ENCODE results near the gene EDC4. TPM values are rescaled to one million over a fixed set of nuclear protein-coding genes. Genes with fewer than 3 reads are reported as not detected.

EDC4 gene
- total RNA-seq, 1 donor from 2014 or later = 75.4 TPM

DNA sequence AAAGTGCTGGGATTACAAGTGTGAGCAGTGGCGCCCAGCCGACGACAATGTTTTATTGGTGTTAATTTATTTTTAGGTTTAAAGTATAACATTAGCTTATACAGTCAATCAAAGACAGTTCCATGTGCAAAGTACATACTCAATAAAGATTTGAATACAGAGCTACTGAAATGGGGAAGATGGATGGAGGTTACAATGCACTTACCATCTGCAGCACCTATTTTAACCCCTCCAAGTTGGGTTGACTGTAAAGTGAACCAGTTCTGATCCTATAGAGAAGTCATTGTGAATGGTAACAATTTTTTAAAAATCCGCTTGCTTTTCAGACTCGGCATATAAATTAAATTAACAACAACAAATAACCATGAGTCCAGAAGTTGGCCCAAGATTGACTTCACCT is 19.5 kb downstream of the EDC4 start:
- peak overlapping the region; percentile 88 for H3K27ac Mint-ChIP-seq (ENCODE audit: unreplicated experiment)
- H3K36me3 Mint-ChIP-seq (ENCODE audit: unreplicated experiment) = peaks cover 2% of the 10 kb centered on the region
- peaks cover 31% of the 10 kb centered on the region for H3K4me1 Mint-ChIP-seq (ENCODE audit: unreplicated experiment)
- H3K9me3 Mint-ChIP-seq (ENCODE audit: unreplicated experiment) = no peaks in the 10 kb centered on the region
- H3K27me3 Mint-ChIP-seq (ENCODE audit: unreplicated experiment) = no peaks in the 10 kb centered on the region
- TF ChIP-seq CTCF (IDR thresholded peaks at IDR 0.05) = no peak
- DNase-seq (ENCODE audit: extremely low spot score, unreplicated experiment) = no peak
- peak overlapping the region; percentile 81 for H3K4me3 Mint-ChIP-seq (ENCODE audit: unreplicated experiment)

DNA sequence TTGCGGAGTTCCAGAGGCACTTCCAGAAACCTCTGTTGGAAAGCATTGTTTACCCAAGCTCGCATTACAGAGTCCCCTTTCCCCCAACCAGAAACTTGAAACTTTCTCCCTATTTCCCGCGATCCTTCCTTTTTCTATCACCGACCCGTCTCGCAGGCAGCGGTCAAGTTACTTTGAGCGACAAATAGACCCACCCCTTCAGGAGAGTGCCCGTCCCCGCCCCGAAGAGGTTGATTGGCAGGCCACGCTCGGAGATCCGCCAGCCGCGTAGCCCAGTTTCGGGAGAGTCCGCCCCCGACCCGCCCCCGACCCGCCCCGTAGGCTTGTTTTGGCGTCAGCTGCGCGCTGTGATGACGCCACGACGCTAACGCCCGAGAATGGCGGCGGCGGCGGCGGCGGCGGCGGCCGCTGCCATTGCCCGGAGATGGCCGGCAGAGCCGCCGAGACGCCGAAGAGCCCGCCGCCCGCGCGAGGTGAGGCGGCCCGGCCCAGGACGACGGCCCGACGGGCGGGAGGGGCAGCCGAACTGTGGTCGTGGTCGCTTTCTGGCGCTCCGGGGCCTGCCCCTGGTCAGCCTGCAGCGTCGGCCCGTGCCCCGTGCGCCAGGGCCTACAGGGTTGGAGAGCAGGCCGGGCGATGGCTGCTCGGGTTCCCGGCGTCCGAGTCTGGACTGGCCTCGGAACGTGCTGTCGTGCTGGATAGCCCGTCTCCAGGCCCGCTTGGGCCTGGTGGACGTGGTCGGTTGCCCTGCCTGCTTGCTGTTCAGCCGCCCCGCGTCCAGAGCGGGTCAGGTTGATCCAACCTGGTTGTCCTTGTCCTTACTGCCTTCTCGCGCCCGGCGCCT is 20.3 kb downstream of the EDC4 start, which contains the start of gene PSKH1:
Gene PSKH1 (plus strand): TSS at position 356 of the 844 bp plus-strand sequence. CDS start 15,496 bp downstream, outside the sequence.
- peaks cover 33% of the 10 kb centered on the region for H3K4me1 Mint-ChIP-seq (ENCODE audit: unreplicated experiment)
- no peaks in the 10 kb centered on the region for H3K9me3 Mint-ChIP-seq (ENCODE audit: unreplicated experiment)
- peak within 1 kb of the TSS; percentile 91 for H3K4me3 Mint-ChIP-seq (ENCODE audit: unreplicated experiment)
- TF ChIP-seq CTCF (IDR thresholded peaks at IDR 0.05) = no peak
- peak; percentile 98 for DNase-seq (ENCODE audit: extremely low spot score, unreplicated experiment)
- H3K27me3 Mint-ChIP-seq (ENCODE audit: unreplicated experiment) = no peaks in the 10 kb centered on the region
- H3K36me3 Mint-ChIP-seq (ENCODE audit: unreplicated experiment) = no peaks in the 10 kb centered on the region
- peak within 1 kb of the TSS; percentile 90 for H3K27ac Mint-ChIP-seq (ENCODE audit: unreplicated experiment)

GRCh38 chr16:67893743-67894399 is 21.0 kb downstream of the EDC4 start:
- H3K27me3 Mint-ChIP-seq (ENCODE audit: unreplicated experiment) = no peaks in the 10 kb centered on the region
- peaks cover 33% of the 10 kb centered on the region for H3K4me1 Mint-ChIP-seq (ENCODE audit: unreplicated experiment)
- H3K27ac Mint-ChIP-seq (ENCODE audit: unreplicated experiment) = peak overlapping the region; percentile 90
- H3K36me3 Mint-ChIP-seq (ENCODE audit: unreplicated experiment) = no peaks in the 10 kb centered on the region
- peak overlapping the region; percentile 91 for H3K4me3 Mint-ChIP-seq (ENCODE audit: unreplicated experiment)
- TF ChIP-seq CTCF (IDR thresholded peaks at IDR 0.05) = no peak
- no peaks in the 10 kb centered on the region for H3K9me3 Mint-ChIP-seq (ENCODE audit: unreplicated experiment)
- no peak for DNase-seq (ENCODE audit: extremely low spot score, unreplicated experiment)

DNA sequence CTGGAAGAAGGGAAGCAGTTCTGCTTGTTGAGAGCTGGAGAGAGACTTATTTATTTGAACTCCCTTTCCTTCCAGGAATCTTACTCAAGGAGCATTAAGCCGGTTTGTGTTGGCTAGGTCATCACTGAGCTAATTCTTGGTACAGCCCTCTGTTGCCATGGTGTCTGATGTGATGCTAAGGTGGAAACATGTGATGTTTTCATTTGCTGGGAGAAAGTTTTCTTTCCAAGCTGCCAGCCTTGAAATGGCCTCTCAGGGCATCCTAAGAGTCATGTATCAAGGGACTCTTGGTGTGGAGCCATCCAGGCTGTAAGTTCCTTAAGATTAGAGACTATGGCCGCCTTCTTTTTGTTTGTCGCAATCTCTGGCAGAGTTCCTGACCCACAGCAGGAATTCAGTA is 24.4 kb downstream of the EDC4 start:
- H3K36me3 Mint-ChIP-seq (ENCODE audit: unreplicated experiment) = no peaks in the 10 kb centered on the region
- no peak for DNase-seq (ENCODE audit: extremely low spot score, unreplicated experiment)
- peaks cover 32% of the 10 kb centered on the region for H3K4me1 Mint-ChIP-seq (ENCODE audit: unreplicated experiment)
- H3K27ac Mint-ChIP-seq (ENCODE audit: unreplicated experiment) = peak overlapping the region; percentile 61
- no peaks in the 10 kb centered on the region for H3K9me3 Mint-ChIP-seq (ENCODE audit: unreplicated experiment)
- no peak for TF ChIP-seq CTCF (IDR thresholded peaks at IDR 0.05)
- no peak overlapping the region for H3K4me3 Mint-ChIP-seq (ENCODE audit: unreplicated experiment)
- H3K27me3 Mint-ChIP-seq (ENCODE audit: unreplicated experiment) = no peaks in the 10 kb centered on the region

DNA sequence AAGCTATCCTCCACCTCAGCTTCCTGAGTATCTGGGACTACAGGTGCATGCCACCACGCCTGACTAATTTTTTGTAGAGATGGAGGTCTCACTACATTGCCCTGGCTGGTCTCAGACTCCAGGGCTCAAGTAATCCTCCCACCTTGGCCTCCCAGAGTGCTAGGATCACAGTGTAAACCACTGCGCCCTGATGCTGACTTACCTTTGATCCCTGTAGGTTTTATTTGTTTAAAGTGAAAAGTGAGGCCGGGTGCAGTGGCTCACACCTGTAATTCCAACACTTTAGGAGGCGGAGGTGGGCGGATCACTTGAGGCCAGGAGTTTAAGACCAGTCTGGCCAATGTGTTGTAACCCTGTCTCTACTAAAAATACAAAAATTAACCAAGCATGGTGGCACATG is 28.9 kb downstream of the EDC4 start:
- Mint-ChIP-seq H3K27me3 (ENCODE audit: unreplicated experiment) (no peaks in the 10 kb centered on the region), H3K4me3 (ENCODE audit: unreplicated experiment) (no peak overlapping the region), H3K27ac (ENCODE audit: unreplicated experiment) (no peak overlapping the region), H3K9me3 (ENCODE audit: unreplicated experiment) (no peaks in the 10 kb centered on the region), H3K4me1 (ENCODE audit: unreplicated experiment) (peaks cover 9% of the 10 kb centered on the region), H3K36me3 (ENCODE audit: unreplicated experiment) (peaks cover 3% of the 10 kb centered on the region)
- TF ChIP-seq CTCF (IDR thresholded peaks at IDR 0.05) = no peak
- no peak for DNase-seq (ENCODE audit: extremely low spot score, unreplicated experiment)
